Liver (tissue), 9 donors: Measurements from ENCODE around the gene HSPA12B. TPM values are rescaled to one million over a fixed set of nuclear protein-coding genes. Genes with fewer than 3 reads are reported as not detected.

Experiments
- DNase-seq: peaks from one replicate; pipeline ENCODE4 v3.0.0-alpha.2; 2017; ENCODE audit warnings: low spot score
- H3K27ac ChIP-seq, 2 donors: one replicate each; pipeline ENCODE4 v1.7.0; 2013; ENCODE audit warnings: inconsistent platforms in 2 of 2, low read length in 2 of 2, control low read depth in 1 of 2, low read depth in 1 of 2, mild to moderate bottlenecking in 1 of 2
- H3K27me3 ChIP-seq, 4 donors: one replicate each; pipeline versions ENCODE4 v1.6.1 to v1.7.0; 2013; ENCODE audit warnings: low read length in 3 of 4, inconsistent platforms in 1 of 4, mild to moderate bottlenecking in 1 of 4, moderate library complexity in 1 of 4; ENCODE audit not compliant: control insufficient read depth in 4 of 4, insufficient read depth in 4 of 4
- H3K36me3 ChIP-seq, 4 donors: one replicate each; pipeline versions ENCODE4 v1.6.1 to v1.7.0; 2013; ENCODE audit warnings: low read length in 3 of 4, mild to moderate bottlenecking in 3 of 4, low read depth in 1 of 4, moderate library complexity in 1 of 4; ENCODE audit not compliant: control insufficient read depth in 4 of 4, insufficient read depth in 3 of 4
- H3K4me1 ChIP-seq, 4 donors: one replicate each; pipeline versions ENCODE4 v1.6.1 to v1.7.0; 2013; ENCODE audit warnings: low read length in 3 of 4, mild to moderate bottlenecking in 3 of 4, moderate library complexity in 1 of 4; ENCODE audit not compliant: control insufficient read depth in 4 of 4, insufficient read depth in 4 of 4
- H3K4me3 ChIP-seq, 3 donors: one replicate each; pipeline versions ENCODE4 v1.6.1 to v1.7.0; 2013; ENCODE audit warnings: low read length in 3 of 3, control low read depth in 1 of 3, low read depth in 1 of 3, mild to moderate bottlenecking in 1 of 3
- H3K9ac ChIP-seq, 2 donors: one replicate each; pipeline ENCODE4 v1.7.0; 2013; ENCODE audit warnings: low read length in 2 of 2, mild to moderate bottlenecking in 2 of 2, moderate library complexity in 2 of 2, control low read depth in 1 of 2, low read depth in 1 of 2
- H3K9me3 ChIP-seq, 4 donors: one replicate each; pipeline versions ENCODE4 v1.6.1 to v1.7.0; 2013; ENCODE audit warnings: low read length in 3 of 4; ENCODE audit not compliant: control insufficient read depth in 4 of 4
- ATF3 ChIP-seq: IDR thresholded peaks from 2 replicates; pipeline ENCODE4 v1.6.1; 2016; ENCODE audit warnings: antibody characterized with exemption
- CTCF ChIP-seq: fragments of 150-350 bp; IDR thresholded peaks from 2 replicates; pipeline ENCODE4 v1.5.1; 2017; ENCODE audit warnings: improper control_type of control experiment, low read depth, low read length; ENCODE audit not compliant: missing input control
- FOXA1 ChIP-seq: IDR thresholded peaks from 2 replicates; pipeline ENCODE4 v1.6.1; 2016; ENCODE audit warnings: antibody characterized with exemption
- FOXA2 ChIP-seq: IDR thresholded peaks from 2 replicates; pipeline ENCODE4 v1.6.1; 2016; ENCODE audit warnings: antibody characterized with exemption
- GABPA ChIP-seq, 2 donors: IDR thresholded peaks in 1 of 2; conservative IDR thresholded peaks in 1 of 2; 2 replicates each; pipeline ENCODE4 v1.6.1; 2016; ENCODE audit warnings: antibody characterized with exemption in 2 of 2, mild to moderate bottlenecking in 1 of 2, moderate library complexity in 1 of 2
- HNF4A ChIP-seq, 2 donors: conservative IDR thresholded peaks; 2 replicates each; pipeline ENCODE4 v1.6.1; 2016; ENCODE audit warnings: antibody characterized with exemption in 2 of 2, mild to moderate bottlenecking in 2 of 2
- HNF4G ChIP-seq: IDR thresholded peaks from 2 replicates; pipeline ENCODE4 v1.6.1; 2016; ENCODE audit warnings: antibody characterized with exemption
- JUND ChIP-seq, 2 donors: IDR thresholded peaks; 2 replicates each; pipeline ENCODE4 v1.6.1; 2016; ENCODE audit warnings: antibody characterized with exemption in 2 of 2
- MAX ChIP-seq: IDR thresholded peaks from 2 replicates; pipeline ENCODE4 v1.6.1; 2016; ENCODE audit warnings: antibody characterized with exemption
- NR2F2 ChIP-seq: IDR thresholded peaks from 2 replicates; pipeline ENCODE4 v1.6.1; 2016; ENCODE audit warnings: antibody characterized with exemption
- RAD21 ChIP-seq, 2 donors: IDR thresholded peaks; 2 replicates each; pipeline ENCODE4 v1.6.1; 2016; ENCODE audit warnings: antibody characterized with exemption in 2 of 2, mild to moderate bottlenecking in 2 of 2
- REST ChIP-seq: IDR thresholded peaks from 2 replicates; pipeline ENCODE4 v1.6.1; 2016; ENCODE audit warnings: antibody characterized with exemption, mild to moderate bottlenecking
- RXRA ChIP-seq, 2 donors: IDR thresholded peaks; 2 replicates each; pipeline ENCODE4 v1.6.1; 2017 to 2018; ENCODE audit warnings: antibody characterized with exemption in 2 of 2, mild to moderate bottlenecking in 1 of 2
- SP1 ChIP-seq: IDR thresholded peaks from 2 replicates; pipeline ENCODE4 v1.6.1; 2018; ENCODE audit warnings: antibody characterized with exemption, mild to moderate bottlenecking
- TAF1 ChIP-seq: conservative IDR thresholded peaks from 2 replicates; pipeline ENCODE4 v1.6.1; 2016; ENCODE audit warnings: antibody characterized with exemption, mild to moderate bottlenecking
- YY1 ChIP-seq: IDR thresholded peaks from 2 replicates; pipeline ENCODE4 v1.6.1; 2016; ENCODE audit warnings: antibody characterized with exemption, mild to moderate bottlenecking
- ZBTB33 ChIP-seq: IDR thresholded peaks from 2 replicates; pipeline ENCODE4 v1.6.1; 2016; ENCODE audit warnings: antibody characterized with exemption
- WGBS: extraction: QIAGEN DNeasy Blood & Tissue Kit; methylation state at CpG from one replicate; pipeline ENCODE4 v1.1.7; 2013; 5-methylcytosine and 5-hydroxymethylcytosine counted together
- polyA plus RNA-seq, 2 donors: library from polyadenylated mRNA; stranded (reverse) in 1 of 2; unstranded in 1 of 2; fragments of 200-250 nt in 1 of 2; fragments of >200 nt in 1 of 2; fragmentation: Nextera tagmentation in 1 of 2; extraction: Ambion mirVana in 1 of 2; gene quantifications; one replicate each; pipeline versions ENCODE4 v1.2.1 to v1.2.3, GENCODE V29; 2013 to 2015
- total RNA-seq, 2 donors: library from RNA; depleted of rRNA; stranded (reverse); fragments of >200 nt; gene quantifications; one replicate each; pipeline ENCODE4 v1.2.3, GENCODE V29; 2014
- donor health status: healthy.
- donor health status: healthy.
- donor health status: healthy.
- donor health status: healthy.
- donor health status: healthy.

HSPA12B gene
- total and polyA plus RNA-seq, 4 donors: 0.72 to 1.8 (median 0.87) TPM

GRCh38 chr20:3745686-3746173, 13.2 kb downstream of the HSPA12B start:
- DNase-seq: no peak
- H3K27me3 ChIP-seq: no peaks in the 10 kb centered on the region
- no peaks in the 10 kb centered on the region for H3K36me3 ChIP-seq
- no peak for TF ChIP-seq MAX
- TF ChIP-seq YY1: no peak
- no peak for TF ChIP-seq JUND (IDR thresholded peaks at IDR 0.05)
- no peak for TF ChIP-seq TAF1
- no peak for TF ChIP-seq FOXA2
- TF ChIP-seq ZBTB33: no peak
- no peak for TF ChIP-seq SP1
- TF ChIP-seq NR2F2: no peak
- 73% methylated on average over 11 of the region's 11 CpGs for WGBS
- no peaks in the 10 kb centered on the region for H3K9me3 ChIP-seq
- no peak overlapping the region for H3K27ac ChIP-seq
- H3K4me1 ChIP-seq: peaks cover 0 to 6% (median 2%) of the 10 kb centered on the region in 4 donors
- H3K9ac ChIP-seq: no peak overlapping the region
- no peak overlapping the region for H3K4me3 ChIP-seq

- no peaks in the 10 kb centered on the region for H3K9me3 ChIP-seq
- no peaks in the 10 kb centered on the region for H3K36me3 ChIP-seq
- peaks cover 3 to 18% (median 9%) of the 10 kb centered on the region in 4 donors for H3K4me1 ChIP-seq
- no peak overlapping the region for H3K27ac ChIP-seq
- TF ChIP-seq HNF4G (no peak), RAD21 (IDR thresholded peaks at IDR 0.05) (no peak), ATF3 (no peak), FOXA2 (no peak), NR2F2 (no peak), HNF4A (conservative IDR thresholded peaks at IDR 0.05) (no peak), FOXA1 (no peak), RXRA (IDR thresholded peaks at IDR 0.05) (no peak), YY1 (no peak)
- no peak overlapping the region for H3K9ac ChIP-seq
- no peak for DNase-seq
- H3K27me3 ChIP-seq: no peaks in the 10 kb centered on the region
- H3K4me3 ChIP-seq: no peak overlapping the region
- 83% methylated on average over 2 of the region's 2 CpGs for WGBS
Observed at GRCh38 chr20:3747471-3747870, 15.0 kb downstream of the HSPA12B start.

- H3K4me3 ChIP-seq: no peak overlapping the region
- H3K27me3 ChIP-seq: no peaks in the 10 kb centered on the region
- H3K9ac ChIP-seq: no peak overlapping the region
- H3K4me1 ChIP-seq: peaks cover 3 to 24% (median 15%) of the 10 kb centered on the region in 4 donors
- no peak overlapping the region for H3K27ac ChIP-seq
- no peak for DNase-seq
- WGBS: 92% methylated on average over 16 of the region's 16 CpGs
- H3K36me3 ChIP-seq: no peaks in the 10 kb centered on the region
- H3K9me3 ChIP-seq: no peaks in the 10 kb centered on the region
- TF ChIP-seq JUND (IDR thresholded peaks at IDR 0.05): no peak
- no peak for TF ChIP-seq CTCF
- TF ChIP-seq RAD21 (IDR thresholded peaks at IDR 0.05): no peak
- no peak for TF ChIP-seq REST
- no peak for TF ChIP-seq ATF3
- TF ChIP-seq HNF4A (conservative IDR thresholded peaks at IDR 0.05): no peak
- no peak for TF ChIP-seq MAX
- TF ChIP-seq HNF4G: no peak
- no peak for TF ChIP-seq TAF1
- no peak for TF ChIP-seq GABPA (IDR thresholded peaks at IDR 0.05 in 1 of 2, conservative IDR thresholded peaks at IDR 0.05 in 1 of 2)
- no peak for TF ChIP-seq YY1
- no peak for TF ChIP-seq ZBTB33
Observed at GRCh38 chr20:3748073-3748472, 15.6 kb downstream of the HSPA12B start.
